Measurements from ENCODE around the gene BLACAT1. TPM values are rescaled to one million over a fixed set of nuclear protein-coding genes. Genes with fewer than 3 reads are reported as not detected.
"Not testable (repeated sequence)": the region's sequence is repeated elsewhere in the genome, so short reads cannot be mapped to it uniquely, and the experiment has no call there.

The BLACAT1 gene
- polyA plus RNA-seq, 10 donors: 0.05 TPM; not detected in 9

DNA sequence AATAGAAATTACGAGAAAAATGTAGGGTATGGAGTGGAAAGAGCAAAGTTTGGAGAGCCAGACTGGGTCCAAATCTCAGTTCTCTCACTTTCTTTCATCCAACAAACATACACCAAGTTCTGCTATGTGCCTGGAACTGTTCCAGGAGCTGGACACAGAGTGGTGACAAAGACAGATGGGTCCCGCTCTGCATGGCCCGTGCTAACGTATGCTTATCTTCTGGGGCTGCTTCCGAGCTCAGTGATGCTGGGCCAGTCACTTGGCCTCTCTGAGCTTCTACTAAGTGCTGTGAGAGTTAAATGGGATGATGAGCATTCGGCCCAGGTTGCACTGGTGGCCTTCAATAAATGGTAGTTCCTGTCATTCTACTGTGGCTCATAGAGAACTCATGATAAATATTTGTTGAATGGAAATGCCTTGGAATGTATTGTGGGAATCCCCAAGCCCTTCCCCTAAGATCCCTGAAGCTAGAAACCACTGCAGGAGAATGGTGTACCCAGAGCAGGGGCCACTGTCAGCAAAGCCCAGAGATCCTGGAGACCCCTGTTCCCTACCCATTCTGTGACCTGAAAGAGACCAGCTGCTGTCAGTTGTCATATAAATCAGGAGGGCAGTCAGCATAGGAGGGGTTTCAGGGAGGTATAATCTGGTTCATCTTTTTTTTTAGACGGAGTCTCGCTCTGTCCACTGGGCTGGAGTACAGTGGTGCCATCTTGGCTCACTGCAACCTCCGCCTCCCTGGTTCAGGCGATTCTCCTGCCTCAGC, 37.8 kb downstream of the BLACAT1 start:
- no peak for DNase-seq

DNA sequence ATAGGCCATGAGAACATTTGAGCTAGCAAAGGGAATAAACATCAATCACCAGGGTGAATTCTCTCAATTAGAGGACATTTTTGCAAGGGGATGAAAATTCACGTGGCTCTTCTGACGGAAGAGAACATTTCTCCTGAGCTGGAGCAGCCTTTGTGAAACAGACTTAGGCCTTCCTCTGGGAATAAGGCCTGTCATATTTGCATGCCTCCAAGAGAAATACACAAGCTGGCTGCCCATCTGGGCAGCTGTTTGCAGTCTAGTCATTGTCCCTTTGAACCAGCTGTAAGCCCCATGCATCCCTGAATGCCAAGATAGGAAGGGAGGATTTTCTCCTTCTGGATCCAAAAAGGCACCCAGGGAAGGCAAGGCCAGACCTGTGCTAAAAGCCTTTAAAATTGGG, 39.5 kb downstream of the BLACAT1 start:
- DNase-seq: peak in 1 of 3 donors; percentile 40

DNA sequence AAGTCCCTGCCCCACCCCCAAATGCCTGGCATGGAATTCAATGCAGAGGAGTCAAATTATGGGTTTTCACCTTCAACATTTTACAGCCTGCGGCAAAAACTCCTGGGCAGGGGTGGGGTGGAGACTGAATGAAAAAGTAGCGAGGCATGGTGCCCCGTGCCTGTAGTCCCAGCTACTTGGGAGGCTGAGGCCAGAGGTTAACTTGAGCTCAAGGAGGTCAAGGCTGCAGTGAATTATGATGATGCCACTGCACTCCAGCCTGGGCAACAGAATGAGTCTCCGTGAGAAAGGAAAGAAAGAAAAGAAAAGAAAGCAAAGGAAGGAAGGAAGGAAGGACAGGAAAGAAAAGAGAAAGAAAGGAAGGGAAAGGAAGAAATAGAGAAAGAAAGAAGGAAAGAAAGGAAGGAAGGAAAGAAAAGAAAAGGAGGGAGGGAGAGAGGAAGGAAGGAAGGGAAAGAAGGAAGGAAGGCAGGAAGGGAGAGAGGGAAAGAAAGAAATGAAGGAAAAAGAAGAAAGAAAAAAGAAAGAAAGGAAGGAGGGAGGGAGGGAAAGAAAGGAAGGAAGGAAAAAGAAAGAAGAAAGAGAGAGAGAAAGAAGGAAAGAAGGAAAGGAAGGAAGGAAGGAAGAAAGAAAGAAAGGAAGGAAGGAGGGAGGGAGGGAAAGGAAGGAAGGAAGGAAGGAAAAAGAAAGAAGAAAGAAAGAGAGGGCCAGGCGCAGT, 45.1 kb downstream of the BLACAT1 start:
- DNase-seq: no peak

DNA sequence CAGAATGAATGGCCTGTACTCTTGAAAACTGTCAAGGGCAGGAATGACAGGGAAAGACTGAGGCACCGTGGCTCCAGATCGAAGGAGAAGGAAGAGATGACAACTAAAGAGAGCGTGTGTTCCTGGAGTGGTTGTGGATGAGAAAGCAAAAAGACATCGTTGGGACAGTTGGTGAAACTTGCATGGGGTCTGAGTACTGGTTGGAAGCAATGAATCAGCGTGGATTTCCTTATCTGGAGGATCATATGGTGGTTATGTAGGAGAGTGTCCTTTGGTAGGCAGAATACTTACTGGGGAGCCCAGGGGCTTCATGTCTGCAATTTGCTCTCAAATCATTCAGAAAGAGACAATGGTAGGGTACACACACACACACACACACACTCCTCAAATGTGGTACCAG, 47.9 kb downstream of the BLACAT1 start:
- no peak for DNase-seq

DNA sequence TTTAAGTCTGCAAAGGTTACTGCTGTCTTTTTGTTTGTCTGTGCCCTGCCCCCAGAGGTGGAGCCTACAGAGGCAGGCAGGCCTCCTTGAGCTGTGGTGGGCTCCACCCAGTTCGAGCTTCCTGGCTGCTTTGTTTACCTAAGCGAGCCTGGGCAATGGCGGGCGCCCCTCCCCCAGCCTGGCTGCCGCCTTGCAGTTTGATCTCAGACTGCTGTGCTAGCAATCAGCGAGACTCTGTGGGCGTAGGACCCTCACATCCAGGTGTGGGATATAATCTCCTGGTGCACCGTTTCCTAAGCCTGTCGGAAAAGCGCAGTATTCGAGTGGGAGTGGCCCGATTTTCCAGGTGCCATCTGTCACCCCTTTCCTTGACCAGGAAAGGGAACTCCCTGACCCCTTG, 49.6 kb downstream of the BLACAT1 start:
- not testable (repeated sequence) for DNase-seq

Other genes starting within 250 kb of the BLACAT1 start
- gene DSTYK, start 244.3 kb downstream of the BLACAT1 start, polyA plus RNA-seq (ENCODE audit: insufficient read length in 10 of 10): 1 to 10 TPM; 4.9 to 8.8 (median 7.5) TPM
- gene TMCC2, start 228.1 kb downstream of the BLACAT1 start, polyA plus RNA-seq (ENCODE audit: insufficient read length in 10 of 10): 10 to 100 TPM in 4 of 10 donors, 1 to 10 TPM in 6; 7.7 to 19.9 (median 9.1) TPM
- 1 to 10 TPM in 1 of 10 donors, under 1 TPM in 9; 0.28 to 1.2 (median 0.65) TPM for gene NUAK2, start 134.3 kb downstream of the BLACAT1 start, polyA plus RNA-seq (ENCODE audit: insufficient read length in 10 of 10)
- gene KLHDC8A, start 99.1 kb downstream of the BLACAT1 start, polyA plus RNA-seq (ENCODE audit: insufficient read length in 10 of 10): 1 to 10 TPM in 2 of 10 donors, under 1 TPM in 8; 0.23 to 1.2 (median 0.45) TPM
- not detected for gene LEMD1, start 34.0 kb downstream of the BLACAT1 start, polyA plus RNA-seq (ENCODE audit: insufficient read length in 10 of 10)
- gene CDK18, start 48.6 kb upstream of the BLACAT1 start, polyA plus RNA-seq (ENCODE audit: insufficient read length in 10 of 10): 10 to 100 TPM in 5 of 10 donors, 1 to 10 TPM in 5; 5.7 to 20.5 (median 9.4) TPM
- 10 to 100 TPM; 12.2 to 24.7 (median 17.6) TPM for gene ELK4, start 176.0 kb upstream of the BLACAT1 start, polyA plus RNA-seq (ENCODE audit: insufficient read length in 10 of 10)
- 1 to 10 TPM; 2.1 to 3.5 (median 3.0) TPM for gene SLC45A3, start 224.5 kb upstream of the BLACAT1 start, polyA plus RNA-seq (ENCODE audit: insufficient read length in 10 of 10)